Fibroblast of skin of right quadriceps (primary cell): ENCODE data around the gene SERPINI1.

Experiments
- DNase-seq: peaks from one replicate; pipeline ENCODE4 v3.0.0-alpha.2; 2013

The SERPINI1 gene, protein sequence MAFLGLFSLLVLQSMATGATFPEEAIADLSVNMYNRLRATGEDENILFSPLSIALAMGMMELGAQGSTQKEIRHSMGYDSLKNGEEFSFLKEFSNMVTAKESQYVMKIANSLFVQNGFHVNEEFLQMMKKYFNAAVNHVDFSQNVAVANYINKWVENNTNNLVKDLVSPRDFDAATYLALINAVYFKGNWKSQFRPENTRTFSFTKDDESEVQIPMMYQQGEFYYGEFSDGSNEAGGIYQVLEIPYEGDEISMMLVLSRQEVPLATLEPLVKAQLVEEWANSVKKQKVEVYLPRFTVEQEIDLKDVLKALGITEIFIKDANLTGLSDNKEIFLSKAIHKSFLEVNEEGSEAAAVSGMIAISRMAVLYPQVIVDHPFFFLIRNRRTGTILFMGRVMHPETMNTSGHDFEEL

DNA sequence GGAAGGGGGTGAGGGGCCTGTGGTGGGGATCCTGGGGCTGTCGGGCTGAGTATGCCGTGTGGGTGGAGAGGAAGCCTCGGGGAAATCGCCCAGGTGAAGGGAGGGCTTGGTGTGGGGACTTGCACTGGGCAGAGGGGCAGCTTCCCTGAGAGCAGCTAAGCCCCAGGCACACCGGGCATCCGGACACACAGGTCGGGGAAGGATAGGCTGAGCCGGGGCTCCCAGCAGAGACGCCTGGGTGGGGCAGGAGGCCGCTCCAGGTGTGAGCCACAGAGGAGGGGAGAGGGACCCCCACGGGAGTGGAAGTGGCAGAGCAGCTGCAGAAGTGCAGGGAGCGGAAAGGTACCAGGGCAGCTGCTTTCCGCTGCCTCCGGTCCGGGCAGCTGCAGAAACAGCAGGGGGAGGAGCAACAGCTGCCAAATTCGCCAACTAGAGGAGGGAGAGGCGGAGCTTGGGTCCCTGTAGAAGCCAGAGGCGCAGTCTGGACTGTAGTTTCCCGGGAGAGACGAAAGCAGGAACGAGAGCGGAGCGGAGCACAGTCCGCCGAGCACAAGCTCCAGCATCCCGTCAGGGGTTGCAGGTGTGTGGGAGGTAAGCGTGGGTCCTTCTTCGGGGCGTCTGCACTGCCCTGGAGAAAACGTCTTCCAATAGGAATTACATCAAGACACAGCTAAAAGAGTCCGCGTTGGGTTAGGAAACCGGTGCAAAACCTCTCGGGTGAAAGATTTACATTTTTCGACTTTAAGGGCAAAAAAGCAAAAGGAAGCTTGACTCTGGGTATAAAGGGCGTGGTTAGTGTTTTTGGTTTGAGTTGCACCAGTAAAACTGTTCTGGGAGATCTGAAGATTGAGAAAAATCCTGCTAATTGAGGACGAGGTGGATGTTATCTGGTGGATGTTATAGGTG lies at the start of gene SERPINI1:
TSS of gene SERPINI1 (plus strand) at position 489 of the 906 bp plus-strand sequence. CDS start 53,408 bp downstream, outside the sequence.
- DNase-seq: peak; percentile 83

DNA sequence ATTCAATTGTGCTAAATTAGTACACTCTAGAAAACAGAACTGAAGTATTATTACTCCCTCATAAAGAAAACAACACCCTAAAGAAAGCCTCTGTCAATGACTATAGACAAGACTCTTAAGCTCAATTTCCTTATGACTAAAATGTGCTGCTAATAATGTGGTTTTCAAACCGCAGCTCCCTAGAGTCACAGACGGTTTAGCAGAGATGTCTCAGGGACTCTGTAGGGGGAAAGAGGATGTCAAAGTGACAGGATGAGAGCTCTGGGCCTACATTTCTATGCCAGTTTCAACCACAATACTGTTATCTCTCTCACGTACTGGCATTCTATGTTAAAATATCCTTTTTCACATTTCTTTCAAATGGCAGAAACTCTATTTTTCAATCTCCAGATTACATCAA lies 44.2 kb upstream of the SERPINI1 start:
- DNase-seq: peak; percentile 46

DNA sequence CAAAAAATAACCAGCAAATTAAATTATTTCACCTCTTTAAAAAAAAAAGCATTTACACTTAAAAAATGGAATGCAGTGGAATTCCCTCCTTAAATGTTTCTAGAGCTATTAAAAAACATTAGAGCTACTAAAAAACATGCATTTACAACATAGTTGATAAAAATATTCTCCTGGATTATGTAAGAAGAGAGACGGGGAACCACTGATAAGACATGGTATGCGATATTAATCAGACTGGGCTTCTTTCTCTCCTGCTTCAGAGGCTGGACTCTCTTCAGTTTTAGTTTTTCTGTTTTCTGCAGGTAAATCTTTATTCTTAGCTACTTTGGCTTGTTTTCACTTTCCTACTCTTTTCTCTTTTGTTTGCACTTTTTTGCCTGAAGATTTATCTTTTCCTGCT lies 41.4 kb upstream of the SERPINI1 start:
- DNase-seq: no peak

DNA sequence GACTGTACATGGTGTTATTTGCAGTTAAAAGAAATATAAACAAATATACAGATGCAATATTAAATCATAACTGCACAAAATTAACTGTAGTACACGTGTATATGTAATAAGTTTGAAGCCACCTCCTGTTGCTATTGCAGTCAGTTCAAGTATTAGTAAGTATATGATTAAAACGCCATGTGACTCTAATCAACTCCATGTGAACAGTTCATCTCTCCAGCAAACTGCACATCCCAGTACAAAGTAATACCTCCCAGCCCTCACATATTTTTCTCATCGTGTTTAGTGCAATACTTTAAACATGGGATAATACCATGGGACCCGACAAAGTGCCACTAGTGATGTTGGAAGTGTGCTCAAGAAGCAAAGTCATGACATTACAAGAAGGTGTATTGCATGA lies 35.5 kb upstream of the SERPINI1 start:
- peak; percentile 10 for DNase-seq

DNA sequence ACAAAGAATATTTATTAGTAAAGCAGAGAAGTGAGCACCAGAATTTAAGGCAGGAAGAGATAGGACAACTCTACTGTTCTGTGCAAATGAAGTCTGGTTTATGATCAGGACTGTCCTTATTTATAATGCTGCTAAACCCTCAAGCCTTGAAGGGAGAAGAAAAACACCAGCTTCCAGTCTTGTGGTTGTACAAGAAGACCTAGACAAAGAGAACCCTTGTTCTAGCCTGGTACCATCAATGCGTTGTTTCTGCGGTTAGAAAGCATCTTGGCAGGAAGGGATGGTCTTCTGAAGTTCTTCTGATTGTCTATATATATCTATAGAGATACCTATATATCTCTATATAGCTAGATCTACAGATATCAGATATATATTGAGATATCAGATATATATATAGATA lies 34.6 kb upstream of the SERPINI1 start:
- DNase-seq: no peak

DNA sequence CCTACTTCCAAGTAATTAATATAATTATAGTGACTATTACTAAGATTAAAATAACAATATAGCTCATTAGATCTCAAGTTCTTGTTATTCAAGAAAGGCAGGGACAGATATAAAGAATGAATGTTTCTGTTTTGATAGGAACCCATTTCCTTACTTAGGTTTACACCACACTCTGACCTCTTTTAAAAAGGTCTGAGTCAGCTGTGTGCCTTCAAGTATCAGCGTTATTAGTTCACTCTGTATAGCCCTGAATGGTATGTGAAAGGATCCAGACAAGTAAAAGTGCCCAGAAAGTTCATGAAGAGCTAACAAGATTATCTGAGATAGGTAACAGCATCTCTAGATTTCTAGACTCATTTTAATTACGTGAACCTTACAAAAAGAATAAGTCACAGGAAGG lies 29.7 kb upstream of the SERPINI1 start:
- DNase-seq: no peak

DNA sequence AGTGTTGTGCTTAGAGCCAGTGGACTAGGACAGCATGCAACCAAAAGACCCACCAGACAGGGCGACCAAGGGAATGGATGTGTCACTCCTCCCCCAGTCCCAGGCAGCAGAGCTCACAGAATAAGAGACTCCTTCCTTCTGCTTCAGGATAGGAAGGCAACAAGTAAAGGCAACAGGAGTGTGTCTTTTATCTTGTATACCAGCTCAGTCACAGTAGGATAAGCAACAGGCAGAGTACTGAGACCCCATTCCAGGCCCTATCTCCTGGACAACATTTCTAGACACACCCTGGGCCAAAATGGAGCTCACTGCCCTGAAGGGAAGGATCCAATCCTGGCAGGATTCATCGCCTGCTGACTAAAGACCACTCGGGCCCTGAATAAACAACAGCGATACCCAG lies 25.8 kb upstream of the SERPINI1 start:
- no peak for DNase-seq

DNA sequence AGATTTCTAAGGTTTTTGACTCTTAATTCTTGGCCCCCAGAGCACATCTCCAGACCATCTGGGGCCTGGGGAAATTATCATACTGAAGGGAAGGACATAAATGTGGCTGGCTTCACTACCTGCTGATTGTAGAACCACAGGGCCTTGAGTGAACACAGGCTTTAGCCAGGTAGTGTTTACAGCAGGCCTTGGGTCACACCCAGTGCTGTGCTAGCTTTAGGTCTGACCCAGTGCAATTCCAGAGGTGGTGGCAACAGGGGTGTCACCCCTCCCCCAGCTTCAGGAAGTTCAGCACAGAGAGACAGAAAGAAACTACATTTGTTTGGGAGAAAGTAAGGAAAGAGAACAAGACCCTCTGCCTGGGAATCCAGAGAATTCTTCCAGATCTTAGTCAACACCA lies 25.0 kb upstream of the SERPINI1 start:
- no peak for DNase-seq

DNA sequence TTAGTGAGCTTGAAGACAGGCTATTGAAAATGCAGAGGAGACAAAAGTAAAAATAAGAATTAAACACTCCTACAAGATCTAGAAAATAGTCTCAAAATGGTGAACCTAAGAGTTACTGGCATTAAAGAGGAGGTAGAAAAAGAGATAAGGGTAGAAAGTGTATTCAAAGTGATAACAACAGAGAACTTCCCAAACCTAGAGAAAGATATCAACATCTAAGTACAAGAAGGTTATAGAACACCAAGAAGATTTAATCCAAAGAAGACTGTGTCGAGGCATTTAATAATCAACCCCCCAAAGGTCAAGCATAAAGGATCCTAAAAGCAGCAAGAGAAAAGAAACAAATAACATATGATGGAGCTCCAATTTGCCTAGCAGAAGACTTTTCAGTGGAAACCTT lies 24.1 kb upstream of the SERPINI1 start:
- DNase-seq: no peak

DNA sequence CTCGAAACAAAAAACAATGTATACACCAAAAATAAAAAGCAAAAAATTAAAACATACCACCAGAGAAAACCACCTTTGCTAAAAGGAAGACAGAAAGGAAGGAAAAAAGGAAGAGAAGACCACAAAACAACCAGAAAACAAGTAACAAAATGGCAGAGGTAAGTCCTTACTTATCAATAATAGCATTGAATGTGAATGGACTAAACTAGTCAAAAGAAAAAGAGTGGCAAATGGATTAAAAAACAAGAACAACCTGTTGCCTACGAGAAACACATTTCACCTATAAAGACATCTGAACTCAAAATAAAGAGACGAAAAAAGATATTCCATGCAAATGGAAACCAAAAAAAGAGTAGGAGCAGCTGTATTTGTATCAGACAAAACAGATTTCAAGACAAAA lies 23.1 kb upstream of the SERPINI1 start:
- DNase-seq: no peak

DNA sequence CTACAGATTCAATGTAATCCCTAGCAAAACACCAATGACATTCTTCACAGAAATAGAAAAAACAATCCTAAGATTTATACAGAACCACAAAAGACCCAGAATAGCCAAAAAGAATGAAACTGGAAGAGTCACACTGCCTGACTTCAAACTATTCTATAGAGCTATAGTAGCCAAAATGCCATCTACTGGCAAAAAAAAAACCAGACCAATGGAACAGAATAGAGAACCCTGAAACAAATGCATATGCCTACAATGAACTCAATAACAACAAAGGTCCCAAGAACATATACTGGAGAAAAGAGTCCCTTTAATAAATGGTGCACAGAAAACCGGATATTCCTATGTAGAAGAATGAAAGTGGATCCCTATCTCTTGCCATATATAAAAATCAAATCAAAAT lies 20.6 kb upstream of the SERPINI1 start:
- no peak for DNase-seq

DNA sequence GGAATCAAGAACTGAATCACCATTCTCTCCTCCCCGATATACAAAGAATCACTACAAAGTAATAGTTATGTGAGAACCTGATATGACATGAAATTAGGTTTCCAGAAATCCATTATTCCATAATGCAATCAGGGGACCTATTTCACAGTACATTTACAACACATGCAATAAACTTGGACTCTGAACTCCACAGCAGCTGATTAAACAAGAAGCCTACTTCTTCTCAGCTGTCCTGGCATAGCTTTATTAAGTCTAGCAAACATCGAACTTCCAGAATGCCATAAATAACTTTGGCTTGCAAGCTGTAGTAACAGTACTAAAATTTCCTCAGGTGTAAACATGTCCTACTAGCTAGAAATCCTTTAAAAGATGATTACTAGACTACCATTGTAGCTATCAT lies 18.6 kb upstream of the SERPINI1 start:
- DNase-seq: no peak

DNA sequence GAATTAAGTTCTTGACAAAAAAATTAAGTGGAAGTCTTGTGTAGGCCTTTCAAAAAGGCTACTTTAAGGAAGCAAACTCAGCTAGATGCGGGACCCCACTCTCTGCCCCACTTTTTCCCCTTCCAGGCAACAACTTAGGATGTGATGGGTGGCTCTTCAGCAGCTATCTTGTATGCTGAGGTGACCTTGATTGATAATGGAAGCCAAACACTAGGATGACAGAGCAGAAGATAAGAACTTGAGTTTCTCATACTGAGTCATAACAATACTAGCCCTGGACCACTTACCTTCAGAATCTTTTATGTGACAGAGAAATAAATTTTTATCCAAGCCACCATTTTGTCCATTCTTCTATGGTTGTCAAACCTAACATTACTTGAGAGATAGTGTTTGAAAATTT lies 16.9 kb upstream of the SERPINI1 start:
- no peak for DNase-seq

DNA sequence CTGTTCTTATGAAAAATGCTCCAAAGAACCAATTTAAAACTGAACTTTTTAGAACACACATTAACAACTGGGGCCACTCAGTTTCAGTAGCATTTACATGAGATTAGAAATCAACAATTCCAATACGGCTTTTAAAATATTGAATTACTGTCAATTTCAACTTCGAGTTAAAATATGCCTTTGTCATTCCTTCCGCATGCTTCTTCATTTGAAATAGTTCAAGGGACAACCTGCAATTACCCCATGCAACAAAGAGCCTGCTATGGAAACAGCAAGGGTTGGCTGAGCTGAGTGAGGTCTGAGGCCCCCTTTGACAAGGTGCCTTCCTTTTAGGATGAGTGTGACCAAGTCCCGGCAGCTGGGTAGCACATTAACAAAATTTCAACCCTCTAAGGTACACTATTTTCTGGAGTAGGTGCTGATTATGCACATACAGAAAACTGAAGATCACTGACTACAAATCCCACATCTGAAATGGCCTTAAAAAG lies 12.5 kb upstream of the SERPINI1 start:
- DNase-seq: no peak

DNA sequence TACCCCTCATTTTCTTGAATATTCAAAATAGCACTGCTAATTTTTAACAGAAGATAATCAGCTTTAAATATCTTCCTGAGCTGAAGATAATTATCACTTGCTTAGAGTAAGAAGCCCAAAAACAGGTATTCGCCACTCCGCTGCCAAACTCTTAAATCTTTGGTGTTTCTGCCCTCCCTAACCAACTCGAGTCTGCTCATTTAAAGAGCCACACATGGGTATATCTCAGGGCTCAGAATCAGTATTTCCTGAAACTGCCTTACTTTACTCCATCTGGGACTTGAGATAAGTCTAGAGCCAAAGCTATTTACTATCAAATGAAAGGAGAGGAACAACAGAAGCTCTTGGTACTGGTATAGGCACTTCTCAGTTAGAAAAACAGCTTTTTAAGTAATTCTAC lies 11.6 kb upstream of the SERPINI1 start:
- DNase-seq: no peak

DNA sequence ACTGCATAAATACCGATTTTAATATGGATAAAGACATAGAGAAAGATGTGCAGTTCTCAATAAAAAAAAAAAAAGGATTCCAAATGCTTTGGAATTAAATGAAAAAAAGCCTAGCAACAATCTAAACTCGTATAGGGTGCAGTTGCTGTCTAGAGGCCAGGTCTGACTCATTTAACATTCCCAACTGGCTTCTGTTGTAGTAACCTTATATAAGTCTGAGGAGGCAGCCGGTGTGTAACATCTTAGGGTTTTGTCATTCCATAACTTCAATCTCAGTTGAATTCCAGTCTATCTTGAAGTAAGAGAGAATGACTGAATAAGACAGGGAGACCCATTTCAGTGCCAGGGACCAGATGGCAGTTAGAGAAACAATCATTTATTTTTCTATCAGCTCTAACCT lies 7.3 kb upstream of the SERPINI1 start:
- DNase-seq: peak; percentile 73

DNA sequence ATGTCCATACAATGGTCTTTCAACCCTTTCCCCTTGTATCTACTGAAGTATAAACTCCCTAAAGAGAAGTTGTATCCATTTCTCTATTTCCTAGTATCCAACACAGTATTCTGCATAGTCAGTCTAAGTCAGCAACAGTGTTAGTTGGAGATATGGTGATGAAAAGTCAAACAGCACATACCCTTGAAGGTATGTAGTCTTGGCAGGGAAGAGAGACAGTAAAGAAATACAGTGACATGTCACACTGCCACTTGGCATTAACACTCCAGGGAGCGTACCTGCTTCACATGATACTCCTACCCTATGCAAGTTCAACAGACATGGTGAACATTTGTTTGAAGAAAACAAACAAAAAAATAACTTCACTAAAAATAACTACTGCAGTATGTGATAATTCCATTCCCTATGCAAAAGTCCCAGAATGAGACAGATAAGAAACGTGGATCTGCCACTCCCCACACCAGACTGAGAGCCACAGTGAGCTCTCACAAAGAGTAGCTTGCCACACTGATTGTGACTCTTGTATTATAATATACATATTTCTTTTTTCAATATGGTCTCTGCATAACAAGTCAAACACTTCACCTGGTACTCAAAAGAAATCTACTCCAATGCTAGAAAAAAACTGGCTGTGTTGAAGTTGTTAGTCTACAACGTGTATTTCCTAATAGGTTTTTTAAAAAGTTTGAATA lies 6.7 kb upstream of the SERPINI1 start:
- no peak for DNase-seq

DNA sequence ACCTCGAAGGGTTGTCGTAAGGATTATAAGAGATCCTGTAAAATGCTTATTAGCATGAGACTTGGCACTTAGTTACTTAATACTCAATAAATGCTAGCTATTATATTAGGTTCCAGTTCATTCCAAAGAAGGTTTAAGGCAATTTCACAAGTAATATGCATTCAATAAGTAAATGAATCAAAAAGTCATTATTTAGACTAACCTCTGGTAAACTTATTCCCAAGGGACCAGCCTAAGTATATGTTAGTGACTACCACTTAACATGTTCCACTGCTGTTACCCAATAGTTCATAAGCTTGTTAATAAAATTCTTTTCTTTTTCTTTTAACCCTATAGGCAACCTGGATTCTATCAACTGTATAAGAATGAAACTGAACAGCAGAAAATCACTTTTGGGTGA lies 5.9 kb upstream of the SERPINI1 start:
- DNase-seq: peak; percentile 3

DNA sequence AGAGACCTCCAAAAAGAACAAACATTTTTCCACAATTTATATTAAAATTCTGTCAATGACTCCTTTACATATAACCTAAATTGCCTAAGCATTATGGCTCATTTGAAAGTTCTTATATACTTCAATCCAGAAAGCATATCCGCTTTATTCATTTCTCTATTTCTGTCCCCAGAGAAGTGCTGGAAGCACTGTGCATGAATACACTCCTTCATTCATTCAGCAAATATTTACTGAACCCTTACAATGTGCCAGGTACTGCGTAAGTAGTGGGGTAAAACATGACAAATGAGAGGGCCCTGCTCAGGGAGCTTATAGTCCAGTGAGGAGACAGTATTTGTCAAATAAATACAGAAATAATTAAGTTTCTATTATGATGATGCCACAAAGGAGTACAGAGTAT lies 4.1 kb upstream of the SERPINI1 start:
- no peak for DNase-seq

DNA sequence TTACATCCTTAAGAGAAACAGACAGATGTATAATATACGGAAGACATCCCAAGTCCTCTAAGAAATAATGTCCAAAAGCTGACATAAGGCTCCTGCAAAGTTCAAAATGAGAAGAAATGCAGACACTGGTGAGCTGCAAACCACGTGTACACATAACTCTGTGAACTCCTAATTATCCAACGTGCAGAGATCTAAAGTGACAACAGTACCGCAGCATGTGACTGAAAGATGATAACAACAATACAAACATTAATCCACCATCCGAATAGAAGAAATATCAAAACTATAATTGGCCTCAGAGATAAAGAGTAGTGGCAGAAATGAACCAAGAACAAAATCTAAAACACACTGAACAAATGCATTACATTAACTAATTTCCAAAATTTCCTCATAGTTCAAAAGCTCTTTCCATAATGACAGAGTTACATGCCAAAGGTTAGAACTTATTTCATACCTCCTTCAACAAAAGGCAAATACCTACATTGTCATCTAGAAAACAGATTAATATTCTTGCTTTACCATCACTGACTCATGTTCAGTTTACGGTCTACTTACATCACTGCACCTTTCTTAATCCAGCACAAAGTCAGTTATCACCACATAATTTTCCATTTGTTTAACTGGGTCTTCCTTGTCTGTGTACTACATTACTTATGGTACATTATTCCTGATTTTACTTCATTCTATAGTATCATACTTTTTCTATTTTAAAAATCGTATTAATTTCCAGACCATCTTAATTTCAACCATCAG lies 3.0 kb upstream of the SERPINI1 start:
- DNase-seq: no peak

DNA sequence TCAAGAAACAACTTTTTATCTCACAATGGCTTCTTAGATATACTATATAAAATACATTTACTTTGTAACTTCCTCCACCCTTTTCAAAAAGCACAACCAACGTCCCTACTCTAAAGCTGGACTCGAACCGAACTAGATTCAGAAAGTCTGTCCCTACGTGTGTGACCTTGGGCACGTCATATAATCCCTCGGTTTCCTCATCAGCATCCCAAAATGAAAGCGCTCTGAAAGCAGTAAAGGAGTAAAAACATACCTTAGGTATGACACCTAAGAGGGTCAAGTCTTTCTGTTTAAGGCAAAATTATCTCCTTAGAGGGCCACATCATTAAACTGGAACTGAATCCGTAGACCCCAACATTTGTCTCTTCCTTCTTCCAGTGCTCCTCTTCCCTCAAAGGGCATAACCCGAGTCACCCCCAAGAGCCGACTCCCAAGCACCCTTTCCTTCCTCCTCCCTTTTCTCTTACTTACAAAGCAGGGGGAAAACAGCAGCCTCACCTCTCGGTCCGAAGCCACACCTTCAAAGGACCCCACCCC lies 1.5 kb upstream of the SERPINI1 start:
- peak; percentile 3 for DNase-seq
